D721Med (cell line): ENCODE results near the gene JDP2.
A peak's percentile ranks its signal among the peaks of the same experiment; 100 is the strongest.

Source experiments
- DNase-seq: peaks from one replicate; pipeline ENCODE4 v3.0.0; 2011; ENCODE audit warnings: low spot score; ENCODE audit not compliant: insufficient read length
- FAIRE-seq: peaks from 2 replicates; lab custom pipeline; 2011; peaks lifted over from hg19 to GRCh38; lab: Jason Lieb, UNC
- TF ChIP-seq, protein P1 (sequence below): IDR thresholded peaks from 2 replicates; pipeline ENCODE4 v1.5.1; 2012; ENCODE audit warnings: mild to moderate bottlenecking, control low read depth; ENCODE audit not compliant: insufficient read depth; ENCODE audit errors: missing control alignments

The JDP2 gene

GRCh38 chr14:75513911-75514672, 86.3 kb downstream of the JDP2 start:
- TF ChIP-seq, protein P1, sequence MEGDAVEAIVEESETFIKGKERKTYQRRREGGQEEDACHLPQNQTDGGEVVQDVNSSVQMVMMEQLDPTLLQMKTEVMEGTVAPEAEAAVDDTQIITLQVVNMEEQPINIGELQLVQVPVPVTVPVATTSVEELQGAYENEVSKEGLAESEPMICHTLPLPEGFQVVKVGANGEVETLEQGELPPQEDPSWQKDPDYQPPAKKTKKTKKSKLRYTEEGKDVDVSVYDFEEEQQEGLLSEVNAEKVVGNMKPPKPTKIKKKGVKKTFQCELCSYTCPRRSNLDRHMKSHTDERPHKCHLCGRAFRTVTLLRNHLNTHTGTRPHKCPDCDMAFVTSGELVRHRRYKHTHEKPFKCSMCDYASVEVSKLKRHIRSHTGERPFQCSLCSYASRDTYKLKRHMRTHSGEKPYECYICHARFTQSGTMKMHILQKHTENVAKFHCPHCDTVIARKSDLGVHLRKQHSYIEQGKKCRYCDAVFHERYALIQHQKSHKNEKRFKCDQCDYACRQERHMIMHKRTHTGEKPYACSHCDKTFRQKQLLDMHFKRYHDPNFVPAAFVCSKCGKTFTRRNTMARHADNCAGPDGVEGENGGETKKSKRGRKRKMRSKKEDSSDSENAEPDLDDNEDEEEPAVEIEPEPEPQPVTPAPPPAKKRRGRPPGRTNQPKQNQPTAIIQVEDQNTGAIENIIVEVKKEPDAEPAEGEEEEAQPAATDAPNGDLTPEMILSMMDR, result no peak
- no peak for DNase-seq
- FAIRE-seq, result no peak

GRCh38 chr14:75514673-75515628, 87.1 kb downstream of the JDP2 start:
- FAIRE-seq (no peak), DNase-seq (no peak)
- TF ChIP-seq, protein P1, result no peak

GRCh38 chr14:75515629-75515996, 87.8 kb downstream of the JDP2 start:
- FAIRE-seq (no peak), DNase-seq (no peak)
- TF ChIP-seq, protein P1, result no peak

DNA sequence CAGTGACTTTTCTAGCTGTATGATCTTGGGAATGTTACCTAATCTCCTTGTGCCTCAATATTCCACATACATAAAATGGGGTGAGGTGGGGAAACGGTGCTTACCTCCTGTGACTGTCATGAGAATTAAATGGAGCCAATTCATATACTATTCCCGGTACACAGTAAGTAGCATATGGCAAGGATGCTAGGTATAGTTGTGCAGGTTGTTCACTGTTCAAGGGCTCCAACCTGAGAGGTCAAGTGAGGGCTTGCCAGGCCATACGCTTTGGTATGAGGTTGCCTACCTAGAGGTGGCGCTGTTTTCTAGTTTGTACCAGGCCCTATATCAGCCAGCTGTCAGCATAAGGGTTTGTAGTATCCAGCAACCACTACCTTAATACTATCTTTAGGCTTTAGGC, 90.8 kb downstream of the JDP2 start:
- TF ChIP-seq, protein P1, result peak; percentile 3
- FAIRE-seq, result no peak
- no peak for DNase-seq

DNA sequence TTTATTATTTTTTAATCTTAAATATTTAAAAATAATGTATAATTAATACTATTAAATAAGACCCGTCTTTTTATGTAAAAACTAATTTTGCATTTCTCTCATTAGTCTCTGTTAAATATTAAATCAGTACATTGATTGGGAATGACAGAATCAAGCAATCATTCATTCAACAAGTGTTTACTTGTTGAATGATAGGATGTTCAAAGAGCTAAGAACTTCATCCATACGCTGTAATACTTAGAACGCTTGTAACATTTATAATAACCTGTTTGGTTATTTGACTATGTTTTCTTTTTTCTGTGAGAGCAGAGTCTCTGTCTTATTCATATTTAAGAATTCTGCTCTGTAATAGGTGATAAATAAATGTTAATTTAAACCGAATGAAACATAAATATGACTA, 91.6 kb downstream of the JDP2 start:
- TF ChIP-seq, protein P1, result no peak
- FAIRE-seq, result no peak
- no peak for DNase-seq

DNA sequence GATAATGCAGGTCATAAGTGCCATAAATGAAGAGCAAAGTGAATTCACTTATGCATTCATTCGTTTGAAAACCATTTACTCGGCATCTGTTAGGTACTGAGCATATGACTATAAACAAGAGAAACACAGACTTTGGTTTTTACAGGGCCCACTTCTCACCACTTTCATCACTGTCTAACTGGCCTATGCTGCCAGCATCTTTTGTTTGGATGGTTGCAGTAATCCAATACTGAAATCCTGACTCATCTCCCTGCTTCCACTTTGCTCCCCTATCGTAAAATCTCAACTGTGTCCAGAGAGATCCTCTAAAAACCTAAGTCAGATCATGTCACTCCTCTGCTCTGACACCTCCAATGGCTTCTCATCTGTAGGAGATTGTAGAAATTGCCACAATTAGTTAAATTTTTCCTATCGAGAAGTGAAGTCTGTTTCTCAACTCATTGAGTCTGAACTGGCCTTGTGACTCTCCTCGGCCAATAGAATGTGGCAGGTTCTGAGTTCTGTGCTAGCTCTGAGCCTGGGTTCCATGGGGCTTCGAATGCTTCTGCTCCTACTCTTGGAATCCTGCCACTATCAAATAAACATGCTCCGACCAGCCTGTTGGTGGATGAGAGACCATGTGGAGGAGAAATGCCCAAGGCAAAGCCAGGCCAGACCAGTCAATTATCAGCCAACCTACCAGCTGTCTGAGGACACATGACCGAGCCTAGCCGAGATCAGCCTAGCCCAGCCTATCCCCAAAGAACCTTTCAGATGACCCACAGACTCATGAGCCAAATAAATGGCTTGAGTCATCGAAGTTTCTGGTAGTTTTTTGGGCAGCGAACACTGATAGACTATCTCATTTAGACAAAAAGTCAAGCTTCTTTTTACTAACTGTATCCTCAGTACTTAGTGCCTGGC, 92.3 kb downstream of the JDP2 start:
- TF ChIP-seq, protein P1, result no peak
- no peak for DNase-seq
- no peak for FAIRE-seq
